HG03280 (cell line): ENCODE measurements around the gene B4GALT6.
"Not testable (repeated sequence)": the region's sequence is repeated elsewhere in the genome, so short reads cannot be mapped to it uniquely, and the experiment has no call there.

ENCODE experiments used
- ATAC-seq: cut with Tn5 transposase; IDR thresholded peaks from one replicate; pipeline ENCODE4 v1.9.1; 2021; ENCODE audit warnings: mild to moderate bottlenecking, moderate library complexity; ENCODE audit not compliant: unreplicated experiment

Gene B4GALT6

GRCh38 chr18:31684279-31685096 is at the start of gene B4GALT6:
B4GALT6 (minus strand) TSS chr18:31684581; CDS start chr18:31684426, 155 bp downstream.
- peak; percentile 40 for ATAC-seq

GRCh38 chr18:31731628-31732027 is 47.2 kb upstream of the B4GALT6 start:
- no peak for ATAC-seq

- ATAC-seq, result not testable (repeated sequence)
Observed at GRCh38 chr18:31729196-31729595, 44.8 kb upstream of the B4GALT6 start.

GRCh38 chr18:31723990-31724711 is 39.8 kb upstream of the B4GALT6 start:
- no peak for ATAC-seq

- no peak for ATAC-seq
Observed at GRCh38 chr18:31723639-31723989, 39.2 kb upstream of the B4GALT6 start.

- peak; percentile 98 for ATAC-seq
Observed at GRCh38 chr18:31722369-31722957, 38.1 kb upstream of the B4GALT6 start.

GRCh38 chr18:31721601-31722000 is 37.2 kb upstream of the B4GALT6 start:
- ATAC-seq, result no peak

GRCh38 chr18:31720867-31721266 is 36.5 kb upstream of the B4GALT6 start:
- ATAC-seq, result no peak

GRCh38 chr18:31719363-31720006 is 35.1 kb upstream of the B4GALT6 start:
- ATAC-seq, result no peak

- ATAC-seq, result no peak
Observed at GRCh38 chr18:31718386-31718785, 34.0 kb upstream of the B4GALT6 start.

GRCh38 chr18:31716362-31716761 is 32.0 kb upstream of the B4GALT6 start:
- ATAC-seq, result no peak

- no peak for ATAC-seq
Observed at GRCh38 chr18:31711365-31712172, 27.2 kb upstream of the B4GALT6 start.

- no peak for ATAC-seq
Observed at GRCh38 chr18:31710826-31711225, 26.4 kb upstream of the B4GALT6 start.

GRCh38 chr18:31707815-31708214 is 23.4 kb upstream of the B4GALT6 start:
- ATAC-seq, result no peak

GRCh38 chr18:31702449-31702848 is 18.1 kb upstream of the B4GALT6 start:
- ATAC-seq, result no peak

- no peak for ATAC-seq
Observed at GRCh38 chr18:31701744-31702143, 17.4 kb upstream of the B4GALT6 start.

GRCh38 chr18:31700990-31701389 is 16.6 kb upstream of the B4GALT6 start:
- no peak for ATAC-seq

- no peak for ATAC-seq
Observed at GRCh38 chr18:31697351-31698298, 13.2 kb upstream of the B4GALT6 start.

- ATAC-seq, result no peak
Observed at GRCh38 chr18:31695989-31696388, 11.6 kb upstream of the B4GALT6 start.
